Neural progenitor cell (in vitro differentiated cells): Measurements from ENCODE around the gene CTSD. TPM values are rescaled to one million over a fixed set of nuclear protein-coding genes. Genes with fewer than 3 reads are reported as not detected.

Source experiments
- DNase-seq: peaks from one replicate; pipeline ENCODE4 v3.0.0-alpha.2; 2016; ENCODE audit warnings: low spot score
- H2AFZ ChIP-seq: fragments of 200-600 bp; sonication (generic); replicated peaks from 2 replicates; pipeline ENCODE4 v1.6.1; 2016; ENCODE audit warnings: antibody characterized with exemption
- H3F3A ChIP-seq: fragments of 200-600 bp; sonication (generic); 2 replicates; pipeline ENCODE4 v1.6.1; 2016; ENCODE audit warnings: antibody characterized with exemption, low read depth
- H3K27ac ChIP-seq: fragments of 200-600 bp; sonication (generic); 2 replicates; pipeline ENCODE4 v1.5.1; 2016; ENCODE audit warnings: mild to moderate bottlenecking
- H3K27me3 ChIP-seq: fragments of 200-600 bp; sonication (generic); 2 replicates; pipeline ENCODE4 v1.6.1; 2016; ENCODE audit warnings: mild to moderate bottlenecking, moderate library complexity
- H3K36me3 ChIP-seq: fragments of 200-600 bp; sonication (generic); 2 replicates; pipeline ENCODE4 v1.5.1; 2016
- H3K4me1 ChIP-seq: fragments of 200-600 bp; sonication (generic); 2 replicates; pipeline ENCODE4 v1.6.1; 2016; ENCODE audit warnings: mixed run types
- H3K4me2 ChIP-seq: fragments of 200-600 bp; sonication (generic); 2 replicates; pipeline ENCODE4 v1.6.1; 2016
- H3K4me3 ChIP-seq: fragments of 200-600 bp; sonication (generic); 2 replicates; pipeline ENCODE4 v1.5.1; 2016
- H3K79me2 ChIP-seq: fragments of 200-600 bp; sonication (generic); 2 replicates; pipeline ENCODE4 v1.6.1; 2016; ENCODE audit warnings: low read depth
- H3K9ac ChIP-seq: fragments of 200-600 bp; sonication (generic); 2 replicates; pipeline ENCODE4 v1.6.1; 2016
- H3K9me3 ChIP-seq: fragments of 200-600 bp; sonication (generic); 2 replicates; pipeline ENCODE4 v1.5.1; 2016; ENCODE audit warnings: low read depth
- H4K20me1 ChIP-seq: fragments of 200-600 bp; sonication (generic); 2 replicates; pipeline ENCODE4 v1.6.1; 2016; ENCODE audit warnings: low read depth
- H3K27ac Mint-ChIP-seq: 3 replicates; pipeline ENCODE4 v1.8.0; 2021; ENCODE audit warnings: mixed read lengths
- H3K27me3 Mint-ChIP-seq: 2 replicates; pipeline ENCODE4 v1.8.0; 2022; ENCODE audit warnings: low read depth, mild to moderate bottlenecking, inconsistent platforms, moderate library complexity, mixed read lengths; ENCODE audit not compliant: insufficient read depth
- H3K36me3 Mint-ChIP-seq: 3 replicates; pipeline ENCODE4 v1.8.0; 2021; ENCODE audit warnings: mixed read lengths
- H3K4me1 Mint-ChIP-seq: 3 replicates; pipeline ENCODE4 v1.8.0; 2021; ENCODE audit warnings: mixed read lengths
- H3K4me3 Mint-ChIP-seq: 3 replicates; pipeline ENCODE4 v1.8.0; 2021; ENCODE audit warnings: mild to moderate bottlenecking, moderate library complexity, mixed read lengths
- H3K9me3 Mint-ChIP-seq: 3 replicates; pipeline ENCODE4 v1.8.0; 2020; ENCODE audit warnings: mixed read lengths
- EZH2 ChIP-seq: fragments of 200-600 bp; sonication (generic); IDR thresholded peaks from 2 replicates; pipeline ENCODE4 v1.6.1; 2017; ENCODE audit warnings: antibody characterized with exemption, mild to moderate bottlenecking, moderate library complexity
- EZH2phosphoT487 ChIP-seq: fragments of 200-600 bp; sonication (generic); IDR thresholded peaks from 2 replicates; pipeline ENCODE4 v1.6.1; 2017; ENCODE audit warnings: antibody characterized with exemption
- total RNA-seq: library from RNA; depleted of rRNA; stranded (reverse); fragments of >200 nt; gene quantifications from 2 replicates; pipeline ENCODE4 v1.2.3, GENCODE V29; 2015; ENCODE audit warnings: low replicate concordance
- TF ChIP-seq, protein P1 (sequence below): fragments of 200-600 bp; sonication (generic); IDR thresholded peaks from 2 replicates; pipeline ENCODE4 v1.5.1; 2017; ENCODE audit warnings: antibody characterized with exemption, mild to moderate bottlenecking

CTSD gene
- total RNA-seq, 1 donor from 2014 or later, result 38.2 TPM

GRCh38 chr11:1706634-1707400 lies 56.9 kb downstream of the CTSD start:
- no peaks in the 10 kb centered on the region for H4K20me1 ChIP-seq
- H3F3A ChIP-seq, result no peaks in the 10 kb centered on the region
- no peak overlapping the region for H3K4me2 ChIP-seq
- H3K36me3 Mint-ChIP-seq, result no peaks in the 10 kb centered on the region
- H3K27me3 ChIP-seq, result peaks cover 15% of the 10 kb centered on the region
- no peaks in the 10 kb centered on the region for H3K4me1 Mint-ChIP-seq
- H2AFZ ChIP-seq, result no peak overlapping the region
- peak; percentile 19 for DNase-seq
- no peaks in the 10 kb centered on the region for H3K36me3 ChIP-seq
- H3K27me3 Mint-ChIP-seq, result peaks cover 13% of the 10 kb centered on the region
- H3K27ac Mint-ChIP-seq, result no peak overlapping the region
- H3K4me3 ChIP-seq, result no peak overlapping the region
- peaks cover 5% of the 10 kb centered on the region for H3K9me3 Mint-ChIP-seq
- H3K79me2 ChIP-seq, result no peaks in the 10 kb centered on the region
- no peaks in the 10 kb centered on the region for H3K4me1 ChIP-seq
- H3K9ac ChIP-seq, result no peak overlapping the region
- TF ChIP-seq EZH2 (no peak), EZH2phosphoT487 (no peak)
- TF ChIP-seq, protein P1, sequence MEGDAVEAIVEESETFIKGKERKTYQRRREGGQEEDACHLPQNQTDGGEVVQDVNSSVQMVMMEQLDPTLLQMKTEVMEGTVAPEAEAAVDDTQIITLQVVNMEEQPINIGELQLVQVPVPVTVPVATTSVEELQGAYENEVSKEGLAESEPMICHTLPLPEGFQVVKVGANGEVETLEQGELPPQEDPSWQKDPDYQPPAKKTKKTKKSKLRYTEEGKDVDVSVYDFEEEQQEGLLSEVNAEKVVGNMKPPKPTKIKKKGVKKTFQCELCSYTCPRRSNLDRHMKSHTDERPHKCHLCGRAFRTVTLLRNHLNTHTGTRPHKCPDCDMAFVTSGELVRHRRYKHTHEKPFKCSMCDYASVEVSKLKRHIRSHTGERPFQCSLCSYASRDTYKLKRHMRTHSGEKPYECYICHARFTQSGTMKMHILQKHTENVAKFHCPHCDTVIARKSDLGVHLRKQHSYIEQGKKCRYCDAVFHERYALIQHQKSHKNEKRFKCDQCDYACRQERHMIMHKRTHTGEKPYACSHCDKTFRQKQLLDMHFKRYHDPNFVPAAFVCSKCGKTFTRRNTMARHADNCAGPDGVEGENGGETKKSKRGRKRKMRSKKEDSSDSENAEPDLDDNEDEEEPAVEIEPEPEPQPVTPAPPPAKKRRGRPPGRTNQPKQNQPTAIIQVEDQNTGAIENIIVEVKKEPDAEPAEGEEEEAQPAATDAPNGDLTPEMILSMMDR, result peak; percentile 25
- H3K4me3 Mint-ChIP-seq, result no peak overlapping the region
- H3K27ac ChIP-seq, result no peak overlapping the region
- H3K9me3 ChIP-seq, result no peaks in the 10 kb centered on the region

DNA sequence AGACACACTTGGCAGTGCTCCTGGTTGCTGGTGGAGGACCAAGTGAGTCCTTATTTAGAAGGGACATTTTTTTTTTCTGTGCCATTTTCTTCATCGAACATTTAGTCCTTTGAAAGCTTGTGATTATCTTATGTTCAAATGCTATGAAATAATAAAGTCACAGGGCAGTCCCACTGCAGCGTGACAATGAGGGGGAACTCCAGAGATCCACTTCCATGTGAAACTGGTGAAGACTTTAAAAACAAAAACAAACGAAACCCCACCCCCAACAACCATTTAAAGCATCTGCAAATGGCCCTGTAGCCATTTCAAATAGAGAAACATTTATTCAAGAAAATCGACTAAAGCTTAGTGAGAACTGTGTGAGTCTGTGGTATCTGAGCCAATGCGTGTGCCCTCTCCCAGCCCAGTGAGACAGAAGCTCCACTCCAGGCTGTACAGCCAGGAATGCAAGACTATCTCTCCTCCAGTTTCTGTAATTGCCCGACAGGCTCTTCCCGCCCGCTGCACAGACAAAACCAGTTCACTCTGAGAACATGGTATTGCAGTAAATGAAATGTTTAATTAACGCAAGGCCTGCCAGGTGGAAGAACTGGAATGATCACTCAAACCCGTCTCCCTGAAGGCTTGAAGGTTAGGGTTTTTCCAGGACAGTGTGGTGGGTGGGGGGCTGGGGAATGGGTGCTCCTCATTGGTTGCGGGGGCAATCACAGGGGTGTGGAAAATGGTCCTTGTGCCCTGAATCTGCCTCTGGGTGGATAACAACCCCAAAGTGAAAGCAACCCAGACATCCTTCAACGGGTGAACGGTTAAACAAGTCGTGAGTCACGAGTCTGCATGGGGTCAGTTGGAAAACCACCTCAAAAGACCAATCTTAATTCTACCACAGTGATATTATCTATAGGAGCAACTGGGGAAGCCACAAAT lies 58.3 kb downstream of the CTSD start:
- no peak overlapping the region for H3K4me3 Mint-ChIP-seq
- no peaks in the 10 kb centered on the region for H3K9me3 ChIP-seq

GRCh38 chr11:1703146-1703545 lies 60.6 kb downstream of the CTSD start:
- peaks cover 11% of the 10 kb centered on the region for H3K4me1 Mint-ChIP-seq
- H3K9me3 Mint-ChIP-seq, result peaks cover 18% of the 10 kb centered on the region
- H3K4me3 ChIP-seq, result no peak overlapping the region
- no peaks in the 10 kb centered on the region for H3K36me3 Mint-ChIP-seq
- H3K9me3 ChIP-seq, result no peaks in the 10 kb centered on the region
- H3F3A ChIP-seq, result no peaks in the 10 kb centered on the region
- TF ChIP-seq EZH2 (no peak), EZH2phosphoT487 (no peak)
- TF ChIP-seq, protein P1, result no peak
- H3K27me3 ChIP-seq, result peaks cover 7% of the 10 kb centered on the region
- DNase-seq, result no peak
- H3K36me3 ChIP-seq, result no peaks in the 10 kb centered on the region
- no peak overlapping the region for H3K27ac Mint-ChIP-seq
- peaks cover 7% of the 10 kb centered on the region for H3K27me3 Mint-ChIP-seq
- peaks cover 5% of the 10 kb centered on the region for H3K4me1 ChIP-seq
- H3K79me2 ChIP-seq, result no peaks in the 10 kb centered on the region
- no peaks in the 10 kb centered on the region for H4K20me1 ChIP-seq
- no peak overlapping the region for H3K4me2 ChIP-seq
- no peak overlapping the region for H3K4me3 Mint-ChIP-seq
- H2AFZ ChIP-seq, result no peak overlapping the region
- no peak overlapping the region for H3K9ac ChIP-seq
- no peak overlapping the region for H3K27ac ChIP-seq

More for the DNA sequence above, 58.3 kb downstream of the CTSD start:
- Mint-ChIP-seq H3K9me3 (peaks cover 14% of the 10 kb centered on the region), H3K36me3 (no peaks in the 10 kb centered on the region), H3K27ac (no peak overlapping the region), H3K4me1 (peaks cover 7% of the 10 kb centered on the region), H3K27me3 (peaks cover 11% of the 10 kb centered on the region)
- H3K4me2 ChIP-seq, result no peak overlapping the region
- H3K27ac ChIP-seq, result no peak overlapping the region
- H3K4me1 ChIP-seq, result peaks cover 5% of the 10 kb centered on the region
- TF ChIP-seq, protein P1, result no peak
- TF ChIP-seq EZH2phosphoT487, result no peak
- no peak for TF ChIP-seq EZH2
- H3K9ac ChIP-seq, result no peak overlapping the region
- H3K4me3 ChIP-seq, result no peak overlapping the region
- no peak overlapping the region for H2AFZ ChIP-seq
- H3K79me2 ChIP-seq, result no peaks in the 10 kb centered on the region
- no peaks in the 10 kb centered on the region for H3F3A ChIP-seq
- H4K20me1 ChIP-seq, result no peaks in the 10 kb centered on the region
- no peaks in the 10 kb centered on the region for H3K36me3 ChIP-seq
- peaks cover 15% of the 10 kb centered on the region for H3K27me3 ChIP-seq
- no peak for DNase-seq

Other genes starting within 250 kb of the CTSD start
- 0.09 and 0.28 TPM in 2 replicates for gene DUSP8, start 191.7 kb downstream of the CTSD start, total RNA-seq
- gene KRTAP5-1, start 178.6 kb downstream of the CTSD start, total RNA-seq, result not detected in 2 replicates
- not detected in 2 replicates for gene KRTAP5-2, start 165.6 kb downstream of the CTSD start, total RNA-seq
- not detected in 2 replicates for gene KRTAP5-3, start 155.5 kb downstream of the CTSD start, total RNA-seq
- gene KRTAP5-4, start 141.8 kb downstream of the CTSD start, total RNA-seq, result not detected in 2 replicates
- not detected in 2 replicates for gene KRTAP5-5, start 134.2 kb downstream of the CTSD start, total RNA-seq
- not detected in 2 replicates for gene KRTAP5-6, start 66.7 kb downstream of the CTSD start, total RNA-seq
- 0.34 TPM in 1 of 2 replicates, not detected in the other for gene IFITM10, start 13.3 kb downstream of the CTSD start, total RNA-seq
- not detected in 2 replicates for gene SYT8, start 71.1 kb upstream of the CTSD start, total RNA-seq
- gene TNNI2, start 75.1 kb upstream of the CTSD start, total RNA-seq, result 1.2 and 2.6 TPM in 2 replicates
- gene LSP1, start 89.2 kb upstream of the CTSD start, total RNA-seq, result not detected in 2 replicates
- not detected in 2 replicates for gene PRR33, start 128.0 kb upstream of the CTSD start, total RNA-seq
- 0.40 and 0.92 TPM in 2 replicates for gene TNNT3, start 155.8 kb upstream of the CTSD start, total RNA-seq
- 43.2 and 82.1 TPM in 2 replicates for gene MRPL23, start 183.4 kb upstream of the CTSD start, total RNA-seq
- not detected in 2 replicates for gene H19, start 233.9 kb upstream of the CTSD start, total RNA-seq